HG02571 (cell line): ENCODE data around the gene COL4A6.

Source experiments
- ATAC-seq: cut with Tn5 transposase; IDR thresholded peaks from one replicate; pipeline ENCODE4 v1.9.1; 2021; ENCODE audit warnings: mild to moderate bottlenecking, moderate library complexity; ENCODE audit not compliant: unreplicated experiment

The COL4A6 gene

DNA sequence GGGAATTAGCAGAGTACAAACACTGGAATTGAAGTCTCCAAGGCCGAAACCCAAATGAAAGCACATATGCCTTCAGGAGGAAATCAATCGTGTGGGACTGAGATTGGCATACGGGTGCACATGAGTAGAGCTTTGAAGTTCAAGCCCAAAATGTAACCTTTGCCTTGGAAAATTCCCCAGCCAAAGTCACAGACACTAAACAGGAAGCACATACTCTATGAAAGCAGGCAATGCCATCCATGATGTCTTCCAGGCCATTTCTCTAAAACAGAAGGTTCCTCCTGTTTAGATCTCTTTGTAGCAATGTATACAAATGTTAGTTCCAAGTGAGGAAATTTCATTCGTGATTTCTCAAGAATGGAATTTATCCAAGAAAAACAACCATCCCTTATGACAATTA is 162.5 kb downstream of the COL4A6 start:
- no peak for ATAC-seq

- ATAC-seq = no peak
These were observed 166.8 kb downstream of the COL4A6 start for GRCh38 chrX:108271397-108271787.

- ATAC-seq = no peak
These were observed 167.4 kb downstream of the COL4A6 start for GRCh38 chrX:108270739-108271396.

- ATAC-seq = no peak
These were observed 167.9 kb downstream of the COL4A6 start for GRCh38 chrX:108270280-108270679.

DNA sequence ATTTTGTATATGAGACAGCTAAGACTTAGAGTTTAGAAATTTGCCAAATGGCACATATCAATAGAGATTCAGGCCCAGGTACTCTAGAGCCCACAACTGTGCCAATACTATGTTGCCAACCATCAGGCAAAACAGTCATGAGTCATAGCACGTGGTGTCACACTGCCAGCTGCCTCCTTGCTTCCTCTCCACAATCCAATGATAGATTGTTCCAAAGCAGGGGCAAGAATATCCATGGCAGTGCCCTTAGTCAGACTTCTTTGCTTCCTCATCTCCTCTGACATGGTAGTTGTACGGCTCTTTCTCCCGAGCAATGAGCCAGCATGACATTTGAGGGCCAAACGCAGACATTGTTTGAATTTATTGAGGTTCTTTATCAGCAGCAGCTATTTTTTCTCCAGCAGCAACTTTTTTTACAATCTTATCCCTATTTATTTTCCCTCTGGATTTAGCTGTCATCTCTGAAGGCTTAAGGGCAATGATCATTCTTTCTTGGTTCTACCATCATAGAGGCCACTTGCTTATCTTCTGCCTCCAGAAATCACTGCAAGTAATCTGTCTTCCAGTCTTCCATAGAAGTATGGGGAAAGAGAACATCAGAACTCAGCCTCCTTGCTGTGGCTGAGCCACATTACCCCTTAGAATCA is 169.7 kb downstream of the COL4A6 start:
- ATAC-seq = no peak

DNA sequence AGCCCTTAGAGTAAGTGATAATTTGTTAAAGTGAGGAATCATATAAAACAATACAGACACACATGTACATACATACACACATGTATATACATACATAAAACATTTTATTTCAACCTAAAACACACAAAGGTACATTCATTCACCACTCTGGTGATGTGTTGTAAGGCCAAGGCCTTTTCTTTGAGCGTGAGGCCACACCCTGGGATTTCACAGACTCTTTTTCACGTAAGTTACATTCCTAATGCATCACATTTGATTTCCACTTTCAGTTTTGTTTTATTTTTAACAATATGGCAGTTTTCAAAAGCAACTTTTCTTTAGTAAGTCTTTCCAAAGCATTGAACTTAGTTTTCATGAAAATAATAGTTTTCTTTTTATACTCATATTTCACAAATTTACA is 170.7 kb downstream of the COL4A6 start:
- ATAC-seq = no peak

- ATAC-seq = no peak
These were observed 173.8 kb downstream of the COL4A6 start for GRCh38 chrX:108264376-108264775.

DNA sequence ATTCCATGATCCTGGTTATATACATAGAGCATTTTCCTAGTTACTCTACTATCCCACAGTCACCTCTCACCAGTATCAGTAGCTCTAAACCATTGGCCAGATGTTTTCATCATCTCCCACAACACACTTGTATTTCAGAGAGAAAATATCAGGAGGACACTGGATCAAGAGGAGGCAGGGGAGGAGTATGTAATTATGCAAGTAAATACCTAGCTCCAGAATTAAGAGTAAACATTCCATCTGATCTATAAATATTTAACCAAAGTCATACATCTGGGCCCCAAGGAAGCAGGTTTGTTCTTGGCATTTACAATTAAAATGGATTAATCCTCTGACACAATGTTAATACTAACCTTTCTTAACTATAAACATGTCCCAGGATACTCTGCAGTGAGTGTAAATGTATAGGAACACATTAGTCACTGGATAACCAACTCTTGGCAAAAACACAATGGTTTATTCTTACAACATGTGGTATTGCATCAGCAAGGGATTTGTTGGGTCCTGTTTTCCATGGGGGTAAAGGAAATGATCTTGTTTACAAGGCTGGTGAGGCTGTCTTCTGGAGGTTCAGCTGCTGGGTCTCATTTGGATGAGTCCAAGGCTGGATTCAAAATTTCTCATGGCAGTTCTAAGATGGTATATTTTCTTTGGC is 176.5 kb downstream of the COL4A6 start:
- no peak for ATAC-seq

- no peak for ATAC-seq
These were observed 180.7 kb downstream of the COL4A6 start for GRCh38 chrX:108257556-108257955.

DNA sequence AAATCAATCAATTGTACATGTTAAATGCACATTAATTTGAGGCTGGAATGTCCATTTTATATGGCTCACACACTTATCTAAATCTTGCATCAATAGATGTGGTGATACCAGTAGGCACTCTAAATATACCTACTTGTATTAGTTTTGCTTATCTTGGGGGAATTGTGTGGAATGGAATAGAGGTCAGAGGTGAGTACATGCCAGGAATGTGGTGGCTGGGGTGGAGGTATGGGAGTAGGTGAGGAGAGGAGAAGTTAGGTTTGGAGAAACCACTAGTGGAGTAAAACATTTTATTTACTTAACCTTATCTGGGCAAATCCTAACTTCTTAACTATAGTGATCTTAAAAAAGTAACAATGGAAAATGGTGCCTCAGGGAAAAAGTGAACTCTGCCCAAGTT is 183.6 kb downstream of the COL4A6 start:
- ATAC-seq = no peak

GRCh38 chrX:108250654-108251579 is 187.3 kb downstream of the COL4A6 start:
- no peak for ATAC-seq

GRCh38 chrX:108246304-108246954 is 191.8 kb downstream of the COL4A6 start:
- no peak for ATAC-seq

DNA sequence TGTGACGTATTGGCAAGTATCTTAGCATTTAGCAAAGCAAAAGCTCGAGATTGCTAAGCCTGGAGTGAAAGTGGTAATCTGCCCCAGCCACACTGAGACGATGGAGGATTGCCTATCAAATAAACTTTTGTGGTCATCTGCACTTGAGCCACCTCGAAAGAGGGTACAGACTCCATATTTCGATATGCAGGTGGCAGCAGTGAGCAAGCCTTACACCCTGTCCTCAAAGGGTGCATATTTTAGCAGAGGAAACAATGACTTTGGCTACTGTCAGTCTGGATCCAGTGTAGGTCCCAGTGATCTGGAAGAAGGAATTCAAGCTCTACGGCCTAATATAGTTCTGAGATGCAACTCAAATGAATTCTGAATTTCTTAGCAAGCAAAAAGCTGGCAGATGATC is 192.8 kb downstream of the COL4A6 start:
- ATAC-seq = no peak

- ATAC-seq = no peak
These were observed 202.2 kb downstream of the COL4A6 start for GRCh38 chrX:108235986-108236385.

- no peak for ATAC-seq
These were observed 207.6 kb downstream of the COL4A6 start for GRCh38 chrX:108230574-108230973.

- ATAC-seq = no peak
These were observed 213.2 kb downstream of the COL4A6 start for GRCh38 chrX:108224727-108225621.

DNA sequence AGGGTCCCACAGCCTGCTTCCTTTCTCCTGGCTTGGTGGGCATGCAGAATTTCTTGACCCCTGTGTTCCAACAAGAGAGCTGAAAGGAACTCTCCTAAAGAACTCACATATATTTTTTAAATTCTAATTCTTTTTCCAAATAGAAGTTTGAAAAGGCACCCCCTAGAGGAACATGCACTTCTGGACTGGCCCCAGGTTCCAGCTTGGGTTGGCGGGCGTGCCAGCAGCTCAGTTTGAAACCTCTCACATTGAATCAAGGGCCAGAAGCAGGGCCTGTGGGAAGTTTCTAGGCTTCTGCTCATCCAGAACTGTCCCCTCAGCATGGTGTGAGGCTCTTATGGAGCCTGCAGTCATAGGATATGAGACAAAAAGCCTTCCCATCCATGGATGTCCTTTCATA is 214.0 kb downstream of the COL4A6 start:
- ATAC-seq = no peak

- no peak for ATAC-seq
These were observed 214.6 kb downstream of the COL4A6 start for GRCh38 chrX:108223585-108223984.

DNA sequence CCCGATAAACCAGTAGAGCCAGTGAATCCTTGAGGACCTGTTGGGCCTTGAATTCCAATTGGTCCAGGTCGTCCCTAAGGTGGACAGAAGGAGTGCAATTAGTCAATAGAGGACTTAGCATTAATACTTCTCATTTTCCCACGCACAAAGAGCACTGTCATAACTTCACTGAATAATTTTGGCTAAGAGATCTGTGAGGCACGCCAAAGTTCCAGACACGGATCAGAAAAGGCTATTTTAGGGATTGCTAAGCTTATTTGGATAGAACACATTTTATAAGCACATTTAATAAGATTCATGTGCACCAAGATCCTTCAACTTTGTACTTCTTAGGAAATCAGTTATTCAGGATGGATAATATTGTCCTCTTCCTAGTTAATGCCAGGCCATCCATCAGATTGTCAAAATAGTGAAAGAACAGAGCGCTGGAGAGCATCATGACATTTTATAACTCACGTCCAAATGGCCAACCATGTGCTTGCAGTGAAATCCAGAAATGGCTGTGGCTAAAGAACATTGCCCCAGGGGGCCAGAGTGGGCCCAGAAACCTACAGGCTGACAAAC is 216.8 kb downstream of the COL4A6 start:
- ATAC-seq = no peak
